Chondrocyte (in vitro differentiated cells): ENCODE results near the gene DNAJC2. TPM values are rescaled to one million over a fixed set of nuclear protein-coding genes. Genes with fewer than 3 reads are reported as not detected.

Experiments
- DNase-seq: peaks from one replicate; pipeline ENCODE4 v3.0.0; 2021; ENCODE audit warnings: mixed read lengths, low spot score
- H3K27ac Mint-ChIP-seq: one replicate; pipeline ENCODE4 v1.8.0; 2021; ENCODE audit warnings: mild to moderate bottlenecking, moderate library complexity, mixed read lengths; ENCODE audit not compliant: unreplicated experiment
- H3K27me3 Mint-ChIP-seq: 2 replicates; pipeline ENCODE4 v1.8.0; 2021; ENCODE audit warnings: low read depth, mixed read lengths
- H3K36me3 Mint-ChIP-seq: 2 replicates; pipeline ENCODE4 v1.8.0; 2021; ENCODE audit warnings: low read depth, mixed read lengths
- H3K4me1 Mint-ChIP-seq: 2 replicates; pipeline ENCODE4 v1.8.0; 2021; ENCODE audit warnings: low read depth, mild to moderate bottlenecking, mixed read lengths
- H3K4me3 Mint-ChIP-seq: one replicate; pipeline ENCODE4 v1.8.0; 2021; ENCODE audit warnings: mild to moderate bottlenecking, moderate library complexity, mixed read lengths; ENCODE audit not compliant: unreplicated experiment
- H3K9me3 Mint-ChIP-seq: 2 replicates; pipeline ENCODE4 v1.8.0; 2021; ENCODE audit warnings: low read depth, mixed read lengths
- CTCF ChIP-seq: fragments of 200-600 bp; sonication (generic); IDR thresholded peaks from 2 replicates; pipeline ENCODE4 v1.5.0; 2021; ENCODE audit warnings: antibody characterized with exemption, mild to moderate bottlenecking, moderate library complexity
- total RNA-seq: library from RNA; stranded (reverse); gene quantifications from 3 replicates; pipeline ENCODE4 v1.2.1, GENCODE V29; 2021

The DNAJC2 gene
- total RNA-seq, 1 donor from 2014 or later = 18.3 TPM

- Mint-ChIP-seq H3K27ac (no peak overlapping the region), H3K9me3 (no peaks in the 10 kb centered on the region), H3K4me3 (no peak overlapping the region), H3K4me1 (no peaks in the 10 kb centered on the region), H3K27me3 (peaks cover 11% of the 10 kb centered on the region), H3K36me3 (no peaks in the 10 kb centered on the region)
- DNase-seq = no peak
- TF ChIP-seq CTCF = no peak
Observed at GRCh38 chr7:103388469-103389140, 44.0 kb upstream of the DNAJC2 start.

- DNase-seq = no peak
- Mint-ChIP-seq H3K27me3 (peaks cover 11% of the 10 kb centered on the region), H3K4me1 (no peaks in the 10 kb centered on the region), H3K9me3 (no peaks in the 10 kb centered on the region), H3K4me3 (no peak overlapping the region), H3K36me3 (no peaks in the 10 kb centered on the region), H3K27ac (no peak overlapping the region)
- no peak for TF ChIP-seq CTCF
Observed at GRCh38 chr7:103387242-103387641, 42.7 kb upstream of the DNAJC2 start.

DNA sequence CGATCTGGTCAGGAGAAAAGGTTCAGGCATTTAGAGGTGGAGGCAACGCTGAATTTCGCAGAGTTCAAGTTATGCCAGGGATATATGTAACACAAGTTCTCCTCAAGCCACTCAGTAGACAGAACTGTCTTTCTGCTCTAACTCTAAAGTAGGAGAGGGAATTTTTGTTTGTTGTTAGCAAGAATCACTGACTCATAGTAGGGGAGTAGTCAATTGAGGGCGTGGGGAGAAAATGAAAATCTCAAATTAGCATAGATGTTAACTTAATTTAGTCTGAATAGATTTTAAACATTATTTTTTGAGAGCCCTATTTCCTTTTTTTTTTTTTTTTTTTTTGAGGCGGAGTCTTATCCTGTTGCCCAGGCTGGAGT lies 37.5 kb upstream of the DNAJC2 start:
- H3K27ac Mint-ChIP-seq = no peak overlapping the region
- no peaks in the 10 kb centered on the region for H3K36me3 Mint-ChIP-seq
- DNase-seq = no peak
- TF ChIP-seq CTCF = no peak
- no peaks in the 10 kb centered on the region for H3K4me1 Mint-ChIP-seq
- H3K4me3 Mint-ChIP-seq = no peak overlapping the region
- H3K27me3 Mint-ChIP-seq = peaks cover 19% of the 10 kb centered on the region
- no peaks in the 10 kb centered on the region for H3K9me3 Mint-ChIP-seq

GRCh38 chr7:103381280-103382031 lies 36.9 kb upstream of the DNAJC2 start:
- TF ChIP-seq CTCF = no peak
- Mint-ChIP-seq H3K36me3 (no peaks in the 10 kb centered on the region), H3K27me3 (peaks cover 21% of the 10 kb centered on the region), H3K9me3 (no peaks in the 10 kb centered on the region), H3K4me1 (no peaks in the 10 kb centered on the region), H3K4me3 (no peak overlapping the region), H3K27ac (no peak overlapping the region)
- no peak for DNase-seq

DNA sequence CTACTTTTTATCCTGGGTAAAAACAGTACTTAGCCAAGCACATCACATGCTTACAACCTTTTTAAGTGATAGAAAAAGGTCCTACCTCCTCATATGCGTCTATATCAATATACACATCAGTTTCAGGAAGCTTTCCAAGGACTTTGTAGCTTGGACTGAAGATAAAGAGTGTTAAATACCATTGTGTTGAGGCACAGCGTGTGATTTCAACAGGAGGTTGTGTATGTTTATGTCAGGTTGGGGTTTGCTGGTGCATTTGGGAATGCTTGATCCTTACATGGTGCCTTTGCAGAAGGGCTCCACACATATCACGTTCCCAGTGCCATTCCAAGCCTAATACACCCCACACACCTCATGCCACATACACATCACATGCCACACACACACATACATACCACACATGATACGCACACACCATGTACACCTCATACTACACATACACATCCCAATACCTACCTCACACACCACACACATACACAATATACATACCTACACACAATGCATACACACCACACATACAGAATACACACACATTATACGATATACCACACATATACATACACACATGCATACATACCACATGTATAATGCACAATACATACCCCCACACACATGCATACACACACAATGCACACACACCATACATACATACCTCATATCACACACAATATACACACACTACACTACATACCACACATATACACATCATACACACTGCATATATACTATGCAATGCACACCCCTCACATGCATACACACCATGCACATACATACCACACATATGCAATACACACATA lies 36.0 kb upstream of the DNAJC2 start:
- DNase-seq = no peak
- Mint-ChIP-seq H3K4me3 (no peak overlapping the region), H3K27ac (no peak overlapping the region), H3K36me3 (no peaks in the 10 kb centered on the region), H3K4me1 (no peaks in the 10 kb centered on the region), H3K9me3 (no peaks in the 10 kb centered on the region), H3K27me3 (peaks cover 21% of the 10 kb centered on the region)
- no peak for TF ChIP-seq CTCF
